Tongue (tissue), 2 donors: ENCODE data around the gene RNF175. TPM values are rescaled to one million over a fixed set of nuclear protein-coding genes. Genes with fewer than 3 reads are reported as not detected.
A peak's percentile ranks its signal among the peaks of the same experiment; 100 is the strongest.

Source experiments
- DNase-seq: peaks from one replicate; pipeline ENCODE4 v3.0.0-alpha.2; 2015
- total RNA-seq: library from RNA; depleted of rRNA; stranded (reverse); fragments of >200 nt; gene quantifications from one replicate; pipeline ENCODE4 v1.2.3, GENCODE V29; 2014

RNF175 gene
- total RNA-seq, 1 donor from 2014 or later: 3.8 TPM

DNA sequence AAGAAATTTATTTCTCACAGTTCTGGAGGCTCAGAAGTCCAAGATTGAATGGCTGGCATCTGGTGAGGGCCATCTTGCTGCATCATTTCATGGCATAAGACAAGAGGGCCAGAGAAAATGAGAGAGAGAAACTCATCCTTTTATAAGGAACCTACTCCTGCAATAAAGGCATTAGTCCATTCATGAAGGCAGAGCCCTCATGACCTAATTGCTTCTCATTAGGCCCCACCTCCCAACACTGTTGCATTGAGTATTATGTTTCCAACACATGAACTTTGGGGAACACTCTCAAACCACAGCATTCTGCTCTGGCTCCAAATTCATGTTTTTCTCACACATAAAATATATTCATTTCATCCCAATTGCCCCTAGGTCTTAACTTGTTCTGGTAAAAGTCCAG lies 14.2 kb downstream of the RNF175 start:
- DNase-seq: no peak

GRCh38 chr4:153741541-153741940 lies 18.3 kb downstream of the RNF175 start:
- no peak for DNase-seq

DNA sequence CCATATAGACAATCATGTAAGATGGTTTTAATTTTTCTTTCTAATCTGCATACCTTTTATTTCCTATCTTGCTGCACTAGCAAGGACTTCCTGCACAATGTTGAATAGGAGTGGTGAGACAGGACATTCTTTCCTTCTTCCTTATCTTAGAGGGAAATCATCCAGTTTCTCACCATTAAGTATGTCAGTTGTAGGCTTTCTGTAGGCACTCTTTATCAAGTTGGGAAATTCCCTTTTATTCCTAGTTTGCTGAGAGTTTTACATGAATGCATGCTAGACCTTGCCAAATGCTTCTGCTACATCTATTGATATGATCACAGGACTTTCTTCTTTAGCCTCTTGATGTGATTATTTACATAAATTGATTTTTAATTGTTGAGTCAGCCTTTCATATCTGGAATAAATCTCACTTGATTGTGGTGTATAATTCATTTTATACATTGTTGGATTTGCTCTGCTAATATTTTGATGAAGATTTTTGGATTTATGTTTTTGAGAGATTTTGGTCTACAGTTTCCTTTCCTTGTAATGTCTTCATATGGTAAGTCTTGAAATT lies 23.8 kb downstream of the RNF175 start:
- DNase-seq: no peak

GRCh38 chr4:153733751-153734448 lies 25.9 kb downstream of the RNF175 start:
- no peak for DNase-seq

DNA sequence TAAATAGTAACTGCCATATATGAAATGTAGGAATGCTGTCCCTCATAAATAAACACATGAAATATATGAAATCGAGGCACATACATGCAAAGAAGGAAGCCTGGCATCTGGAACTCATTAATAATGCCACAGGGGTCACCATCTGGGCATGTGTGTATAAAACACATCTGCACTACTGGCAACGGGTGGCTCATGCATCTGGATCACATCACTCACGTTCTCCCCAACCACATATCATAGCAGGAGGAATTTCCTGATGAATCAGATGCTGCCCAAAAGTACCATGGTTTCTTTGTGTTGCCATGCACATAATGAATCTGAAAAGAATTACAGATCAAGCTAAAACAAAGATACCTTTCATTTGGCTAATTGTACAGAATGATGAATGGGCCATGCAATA lies 28.6 kb downstream of the RNF175 start:
- peak; percentile 75 for DNase-seq

DNA sequence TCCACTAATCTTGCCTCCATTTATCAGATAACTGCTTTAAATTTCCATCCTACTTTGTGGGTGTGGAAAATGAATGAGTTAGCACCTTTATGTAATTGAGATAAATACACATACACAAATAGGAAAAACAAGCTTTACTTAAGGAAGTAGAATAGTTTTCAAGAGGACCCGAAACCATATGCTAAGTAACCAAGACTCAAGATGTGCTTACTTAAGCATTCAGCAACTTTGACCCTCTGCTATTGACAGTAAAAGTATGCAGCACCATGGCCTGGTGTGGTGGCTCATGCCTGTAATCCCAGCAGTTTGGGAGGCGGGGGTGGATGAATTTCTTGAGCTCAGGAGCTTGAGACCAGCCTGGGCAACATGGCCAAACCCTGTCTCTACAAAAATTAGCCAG lies 29.9 kb downstream of the RNF175 start:
- DNase-seq: no peak

- DNase-seq: no peak
Measured at GRCh38 chr4:153728660-153729059, 31.2 kb downstream of the RNF175 start.

DNA sequence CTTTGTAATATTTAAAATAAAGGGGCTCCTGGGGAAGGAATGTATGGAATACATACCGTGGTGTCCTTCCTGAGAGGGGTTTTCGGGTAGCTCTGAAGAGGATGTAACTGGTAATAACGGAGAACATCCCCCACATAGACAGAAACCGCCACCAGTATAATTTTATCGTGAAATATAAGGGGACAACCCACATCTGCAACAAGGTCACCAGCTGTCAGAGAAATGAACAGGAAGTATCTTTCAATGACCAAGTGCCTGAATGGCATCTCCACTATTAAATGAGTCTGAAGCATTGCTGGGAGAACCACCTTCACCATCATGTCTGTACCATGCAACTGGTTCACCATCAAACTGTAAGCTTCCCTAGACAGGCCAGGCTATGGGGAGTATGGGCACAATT lies 31.7 kb downstream of the RNF175 start:
- no peak for DNase-seq

DNA sequence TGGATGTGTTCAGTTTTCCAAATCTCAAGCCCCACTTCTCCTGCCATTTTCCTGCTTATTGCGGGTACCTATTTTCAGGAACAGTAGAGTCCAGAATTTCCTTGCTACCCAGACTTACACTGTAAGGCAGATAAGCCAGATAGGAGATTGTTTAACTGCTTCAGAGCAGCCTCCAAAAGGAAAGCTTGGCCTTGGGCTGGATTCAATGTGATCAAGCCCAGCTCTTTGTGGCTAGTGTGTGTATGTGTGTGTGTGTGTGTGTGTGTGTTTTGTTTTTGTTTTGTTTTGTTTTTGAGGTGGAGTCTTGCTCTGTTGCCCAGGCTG lies 34.0 kb downstream of the RNF175 start:
- no peak for DNase-seq

- peak; percentile 10 for DNase-seq
Measured at GRCh38 chr4:153725136-153725830, 34.5 kb downstream of the RNF175 start.

DNA sequence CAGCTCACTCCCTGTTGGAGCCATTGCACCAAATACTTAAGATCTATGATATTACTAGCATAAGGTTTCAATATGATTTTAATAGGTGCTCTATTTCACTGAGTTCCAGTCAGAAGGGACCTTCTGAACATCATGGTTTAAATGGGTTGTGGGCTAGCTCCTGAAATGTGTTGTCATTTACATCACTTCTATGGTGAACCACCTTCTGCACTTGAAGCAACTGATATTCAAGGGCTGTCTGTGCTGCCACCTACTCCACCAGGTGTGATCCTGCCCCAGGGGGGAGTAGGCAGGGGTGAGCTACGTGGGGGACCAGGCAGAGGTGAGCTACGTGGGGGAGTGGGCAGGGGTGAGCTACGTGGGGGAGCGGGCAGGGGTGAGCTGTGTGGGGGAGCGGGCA lies 35.2 kb downstream of the RNF175 start:
- DNase-seq: no peak

- no peak for DNase-seq
Measured at GRCh38 chr4:153722036-153722435, 37.8 kb downstream of the RNF175 start.

GRCh38 chr4:153713866-153714646 lies 45.8 kb downstream of the RNF175 start:
- DNase-seq: no peak

GRCh38 chr4:153710681-153711080 lies 49.1 kb downstream of the RNF175 start:
- DNase-seq: no peak

DNA sequence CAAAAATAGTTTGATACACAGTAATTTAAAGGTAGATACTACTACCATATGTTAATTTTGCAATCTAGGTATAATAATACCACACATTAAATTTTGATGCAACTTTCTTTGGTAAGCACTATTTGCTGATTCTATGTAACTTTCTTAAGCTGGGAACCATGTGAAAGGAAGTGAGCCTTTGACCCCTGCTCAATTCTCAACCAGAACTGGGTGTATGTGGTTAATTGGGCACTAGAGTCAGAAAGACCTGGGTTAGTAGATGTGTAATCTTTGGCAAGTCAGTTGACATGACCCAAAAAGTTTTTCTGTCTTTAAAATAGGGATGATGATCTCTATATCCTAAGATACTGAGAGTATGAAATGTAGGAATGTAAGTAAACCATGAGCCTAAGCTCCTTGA lies 53.3 kb downstream of the RNF175 start:
- no peak for DNase-seq

DNA sequence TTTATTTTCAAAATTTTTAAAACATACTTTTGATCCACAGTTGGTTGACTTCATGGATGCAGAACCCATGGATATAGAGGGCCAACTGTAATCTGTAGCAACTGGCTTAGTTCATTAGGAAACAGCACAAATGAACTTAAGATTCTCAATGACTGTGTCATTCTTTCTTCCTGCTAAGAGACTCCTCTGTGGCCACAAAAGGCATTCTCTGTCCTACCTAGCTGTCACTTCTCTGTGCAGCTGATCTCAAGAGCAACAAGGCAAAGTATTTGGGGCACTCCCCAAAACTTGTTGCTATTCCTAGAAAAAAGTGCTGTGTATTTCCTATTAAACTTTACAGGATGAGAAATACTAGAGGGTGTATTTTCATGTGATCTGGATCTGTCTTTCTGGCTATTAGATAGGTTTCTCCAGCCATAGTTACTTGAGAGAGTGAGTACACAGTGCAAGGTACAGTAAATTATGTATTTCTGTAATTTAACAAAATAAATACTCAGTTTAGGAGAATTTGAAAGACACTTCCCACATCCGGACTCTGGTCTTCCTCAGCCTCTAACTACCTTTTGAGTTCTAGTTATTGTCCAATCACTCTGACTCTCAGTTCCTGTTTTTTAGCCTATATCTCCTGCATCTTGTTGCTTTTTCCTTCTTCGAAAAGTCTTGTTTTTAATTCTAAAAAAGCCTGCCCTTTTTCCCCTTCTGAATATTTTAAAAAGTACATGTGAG lies 53.9 kb downstream of the RNF175 start:
- no peak for DNase-seq

DNA sequence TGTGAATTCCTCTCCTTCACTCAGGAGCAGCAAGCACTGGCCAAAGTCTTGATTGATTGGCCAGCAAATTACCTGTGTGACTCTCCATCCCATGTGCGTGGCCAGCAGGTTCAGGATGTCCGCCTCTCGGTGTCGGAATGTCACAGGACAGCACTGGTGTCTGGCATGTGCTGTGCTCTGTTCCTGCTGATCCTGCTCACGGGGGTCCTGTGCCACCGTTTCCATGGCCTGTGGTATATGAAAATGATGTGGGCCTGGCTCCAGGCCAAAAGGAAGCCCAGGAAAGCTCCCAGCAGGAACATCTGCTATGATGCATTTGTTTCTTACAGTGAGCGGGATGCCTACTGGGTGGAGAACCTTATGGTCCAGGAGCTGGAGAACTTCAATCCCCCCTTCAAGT lies 55.3 kb downstream of the RNF175 start:
- DNase-seq: no peak

GRCh38 chr4:153684971-153685371 lies 74.9 kb downstream of the RNF175 start:
- peak; percentile 11 for DNase-seq

DNA sequence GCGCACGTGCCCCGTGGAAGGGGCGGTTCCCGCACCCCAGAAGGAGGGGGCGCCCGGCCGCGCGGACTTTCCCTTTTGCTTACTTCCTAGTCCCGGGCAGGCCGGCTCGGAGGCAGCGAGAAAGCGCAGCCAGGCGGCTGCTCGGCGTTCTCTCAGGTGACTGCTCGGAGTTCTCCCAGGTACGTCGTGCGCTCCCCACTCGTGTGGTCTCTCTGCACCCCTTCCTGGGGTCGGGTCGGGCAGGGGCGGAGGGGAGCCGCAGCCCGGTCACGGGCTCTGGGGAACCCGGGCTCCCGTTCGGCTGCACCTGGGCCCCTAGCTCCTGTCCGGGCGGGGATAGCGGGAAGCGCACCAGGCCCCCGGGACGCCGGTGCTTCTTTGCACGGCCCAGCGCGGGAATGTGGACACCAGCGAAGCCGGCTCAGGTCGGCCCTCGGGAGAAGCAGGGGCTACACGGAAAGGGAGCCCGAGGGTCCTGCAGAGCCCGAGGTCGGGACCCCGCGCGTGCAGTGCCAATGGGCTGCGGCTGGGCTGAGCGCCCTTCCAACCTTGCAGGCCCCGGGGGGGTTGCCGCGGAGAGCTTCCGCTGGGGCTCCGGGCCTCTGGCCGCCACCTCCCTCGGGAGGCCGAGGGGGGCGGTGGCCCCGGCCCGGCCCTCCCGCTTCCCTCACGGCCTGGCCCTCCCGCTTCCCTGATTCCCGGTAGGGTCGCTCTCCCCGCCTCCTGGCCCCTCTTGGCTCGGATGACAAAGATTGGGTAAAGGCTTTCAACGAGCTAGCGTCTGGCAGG lies 75.4 kb downstream of the RNF175 start, which contains the start of gene TLR2:
TLR2 (plus strand) TSS at position 99 of the 789 bp plus-strand sequence. CDS start 18,628 bp downstream, outside the sequence.
- peak; percentile 57 for DNase-seq

- DNase-seq: no peak
Measured at GRCh38 chr4:153683763-153684181, 76.1 kb downstream of the RNF175 start.

GRCh38 chr4:153679486-153679885 lies 80.3 kb downstream of the RNF175 start:
- DNase-seq: no peak
